GM18499 (cell line): ENCODE data around the gene FBLN1.
"Not testable (repeated sequence)": the region's sequence is repeated elsewhere in the genome, so short reads cannot be mapped to it uniquely, and the experiment has no call there.

Source experiments
- ATAC-seq: cut with Tn5 transposase; IDR thresholded peaks from one replicate; pipeline ENCODE4 v1.9.1; 2021; ENCODE audit warnings: moderate number of reproducible peaks; ENCODE audit not compliant: insufficient read depth, unreplicated experiment

FBLN1 gene

DNA sequence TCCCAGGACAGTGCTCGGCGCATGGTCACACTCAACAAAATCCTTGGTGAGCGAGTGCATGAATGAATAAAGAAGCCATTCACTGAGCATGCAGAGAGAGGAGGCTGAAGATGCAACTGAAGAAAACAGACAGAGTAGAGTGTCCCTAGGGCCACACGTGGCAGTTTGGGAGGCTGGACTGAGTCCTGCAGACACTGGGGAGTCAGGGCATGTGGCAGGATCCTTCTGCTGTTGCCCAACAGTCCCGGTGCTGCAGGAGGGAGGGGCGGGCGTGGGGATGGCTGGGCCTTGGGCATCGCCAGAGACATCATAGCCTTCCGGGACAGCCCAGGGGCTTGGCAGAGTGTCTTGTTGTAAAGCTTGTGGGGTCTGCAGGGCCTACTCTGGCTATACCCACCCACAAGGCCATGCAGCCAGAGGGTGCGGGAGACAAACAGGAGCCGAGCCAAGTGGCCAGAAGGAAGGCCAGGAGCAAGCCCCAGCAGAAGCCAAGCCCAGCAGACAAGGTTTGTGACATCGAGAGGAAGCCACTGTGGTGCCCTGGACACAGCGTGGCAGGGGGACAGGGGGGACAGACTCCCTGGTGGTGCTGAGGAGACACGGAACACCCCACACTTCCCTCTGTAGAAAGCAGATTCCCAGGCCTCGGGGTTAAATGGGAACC is 26.7 kb upstream of the FBLN1 start:
- no peak for ATAC-seq

DNA sequence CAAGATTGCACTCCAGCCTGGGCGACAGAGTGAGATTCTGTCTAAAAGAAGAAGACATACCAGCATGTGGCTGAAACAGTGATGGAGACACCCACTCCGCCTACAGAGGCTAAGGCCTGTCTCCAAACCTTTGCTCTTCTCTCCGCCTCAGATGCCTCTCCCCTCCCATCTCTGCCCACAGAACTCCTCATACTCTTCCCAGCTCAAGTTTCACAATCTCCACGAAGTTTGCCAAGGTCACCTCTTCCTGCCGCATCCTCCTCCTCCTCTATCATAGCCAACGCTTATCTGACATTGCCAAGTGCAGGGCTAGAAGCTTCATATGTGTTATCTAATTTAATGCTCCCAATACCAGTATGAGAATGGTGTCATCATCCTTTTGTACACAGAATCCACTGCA is 25.9 kb upstream of the FBLN1 start:
- no peak for ATAC-seq

DNA sequence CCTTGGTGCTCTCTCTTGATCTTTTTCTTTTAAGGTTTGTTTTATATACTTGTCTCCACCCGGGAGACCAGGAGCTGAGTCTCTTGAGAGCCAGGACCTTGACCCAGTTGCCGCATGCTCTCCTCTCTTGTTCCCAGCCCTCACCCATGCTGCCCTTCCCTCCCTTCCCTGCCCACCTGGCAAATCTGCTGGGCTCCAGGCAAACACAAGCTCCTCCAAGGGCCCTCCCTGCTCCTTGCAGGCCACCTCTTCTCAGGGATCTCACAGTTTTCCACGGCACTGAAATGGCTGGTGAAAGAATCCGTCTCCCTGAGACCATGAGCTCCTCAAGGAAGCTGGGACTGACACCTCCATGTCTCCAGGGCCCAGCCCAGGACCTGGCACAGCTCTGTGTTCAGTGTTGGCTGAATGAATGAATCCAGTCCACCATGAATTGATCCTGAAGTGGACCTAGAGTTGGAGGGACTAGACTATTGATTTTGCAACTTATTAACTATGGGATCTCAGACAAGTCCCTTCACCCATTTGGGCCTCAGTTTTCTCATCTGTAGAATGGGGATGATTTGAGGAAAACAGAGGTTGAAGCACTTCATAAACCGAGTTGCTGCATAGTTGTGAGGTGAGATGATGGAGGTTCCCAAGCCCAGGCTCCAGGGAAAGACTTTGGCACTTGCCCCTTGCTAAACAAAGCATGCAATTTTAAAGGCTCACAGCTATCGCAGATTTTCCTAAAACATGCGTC is 25.1 kb upstream of the FBLN1 start:
- no peak for ATAC-seq

DNA sequence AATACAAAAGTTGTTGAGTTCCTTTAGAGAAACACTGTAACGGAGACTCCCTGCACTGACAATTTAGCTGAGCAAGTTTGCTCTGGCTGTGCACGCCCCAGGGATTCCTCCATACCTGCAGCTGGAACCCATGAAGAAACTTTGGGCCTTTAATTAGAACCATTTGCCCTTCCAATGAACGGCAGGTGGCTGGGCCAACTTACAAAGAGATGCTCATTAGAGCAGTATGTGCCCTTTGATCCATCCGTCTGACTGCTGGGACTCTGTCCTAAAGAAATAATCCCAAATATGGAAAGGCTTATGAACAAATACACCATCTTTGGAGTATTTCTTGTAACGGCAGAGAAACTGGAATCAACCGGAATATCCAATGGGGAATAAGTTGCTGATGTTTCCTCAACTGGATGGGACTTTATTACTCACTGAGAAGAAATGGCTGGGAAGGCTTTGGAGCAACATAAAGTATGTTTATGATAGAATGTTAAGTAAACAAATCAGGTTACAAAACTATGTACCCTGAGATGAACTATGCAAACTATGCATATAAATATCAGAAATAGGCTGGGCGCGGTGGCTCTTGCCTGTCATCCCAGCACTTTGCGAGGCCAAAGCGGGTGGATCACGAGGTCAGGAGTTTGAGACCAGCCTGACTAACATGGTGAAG is 24.4 kb upstream of the FBLN1 start:
- no peak for ATAC-seq

DNA sequence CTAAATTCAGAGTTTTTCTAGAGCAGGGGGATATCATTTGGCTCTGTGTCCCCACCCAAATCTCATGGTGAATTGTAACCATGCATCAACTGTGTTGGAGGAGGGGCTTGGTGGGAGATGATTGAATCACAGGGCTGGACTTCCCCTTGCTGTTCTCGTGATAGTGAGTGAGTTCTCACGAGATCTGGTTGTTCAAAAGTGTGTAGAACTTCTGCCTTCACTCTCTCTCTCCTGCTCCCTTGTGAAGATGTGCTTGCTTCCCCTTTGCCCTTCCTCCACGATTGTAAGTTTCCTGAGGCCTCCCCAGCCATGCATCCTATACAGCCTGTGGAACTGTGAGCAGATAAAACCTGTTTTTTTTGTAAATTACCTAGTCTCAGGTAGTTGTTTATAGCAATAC is 22.0 kb upstream of the FBLN1 start:
- ATAC-seq: no peak

DNA sequence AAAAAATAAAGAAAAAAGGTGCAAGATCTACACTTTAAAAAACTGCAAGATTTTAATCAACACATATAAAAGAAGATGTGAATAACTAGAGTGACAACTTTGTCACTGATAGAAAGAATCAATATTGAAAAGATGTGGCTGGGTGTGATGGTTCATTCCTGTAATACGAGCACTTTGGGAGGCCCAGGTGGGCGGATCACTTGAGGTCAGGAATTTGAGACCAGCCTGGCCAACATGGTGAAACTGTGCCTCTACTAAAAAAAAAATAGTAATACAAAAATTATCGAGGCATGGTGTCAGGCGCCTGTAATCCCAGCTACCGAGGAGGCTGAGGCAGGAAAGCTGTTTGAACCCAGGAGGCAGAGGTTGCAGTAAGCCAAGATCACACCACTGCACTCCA is 21.0 kb upstream of the FBLN1 start:
- ATAC-seq: no peak

DNA sequence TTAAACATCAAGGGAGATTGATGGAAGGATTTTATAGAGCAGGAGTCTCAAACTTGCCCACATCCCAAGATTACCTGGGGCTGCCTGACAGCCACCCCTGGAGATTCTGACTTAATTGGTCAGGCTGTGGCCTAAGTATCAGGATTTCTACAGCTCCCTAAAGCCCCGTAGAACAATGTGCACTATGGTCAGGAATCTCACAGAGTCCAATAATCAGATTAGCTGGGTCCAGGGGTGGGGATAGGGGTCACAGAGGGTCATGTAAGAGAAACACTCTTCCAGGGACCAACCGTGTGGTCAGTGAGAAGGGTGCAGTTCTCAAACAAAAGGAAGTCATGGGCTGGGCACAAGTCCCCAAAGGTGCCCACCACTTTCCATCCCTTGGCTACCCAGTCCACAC is 20.5 kb upstream of the FBLN1 start:
- ATAC-seq: no peak

DNA sequence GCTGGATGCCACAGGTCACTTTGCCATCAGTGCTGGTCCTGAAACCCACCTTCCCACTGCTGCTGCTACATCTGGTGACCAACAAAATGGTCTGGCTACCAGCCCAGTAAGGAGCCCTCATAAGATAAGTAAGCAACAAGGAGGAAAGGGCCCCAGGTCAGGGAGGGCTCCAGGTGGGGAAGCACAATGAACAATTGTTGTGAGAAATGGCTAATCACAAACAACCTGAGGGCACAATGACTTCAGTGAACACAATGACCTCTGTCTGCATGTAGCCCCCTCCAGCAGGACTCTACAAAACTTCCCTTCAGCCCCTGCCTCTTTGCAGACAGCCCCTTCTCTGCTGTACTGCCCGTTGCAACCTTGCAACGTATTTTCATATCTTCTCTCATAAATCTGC is 19.4 kb upstream of the FBLN1 start:
- no peak for ATAC-seq

DNA sequence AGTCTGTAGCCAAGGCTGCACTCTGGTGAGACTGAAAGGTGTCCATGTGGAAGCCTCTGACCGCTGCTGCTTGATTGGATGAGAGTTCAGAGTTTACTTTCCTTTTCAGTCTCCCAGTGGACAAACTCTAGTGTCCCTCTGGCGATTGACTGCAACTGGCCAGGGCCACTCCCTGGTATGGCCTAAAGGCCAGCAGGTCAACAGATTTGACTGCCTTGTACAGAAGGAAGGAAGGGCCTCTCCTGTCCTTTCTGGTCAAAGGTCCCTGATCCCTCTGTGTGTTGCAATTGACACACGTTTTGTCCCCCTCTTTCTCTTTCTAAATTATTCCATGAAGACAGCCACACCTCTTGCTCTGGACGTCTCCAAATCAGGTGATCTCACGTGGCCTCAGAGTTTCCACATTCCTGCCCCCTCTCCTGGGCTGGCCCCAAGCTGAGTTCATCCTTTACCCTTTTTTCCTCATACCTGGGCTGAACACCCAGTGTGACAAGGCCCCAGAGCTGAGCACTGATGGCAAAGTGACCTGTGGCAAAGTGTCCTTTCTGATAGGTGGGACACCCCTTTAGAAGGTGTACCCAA is 18.7 kb upstream of the FBLN1 start:
- ATAC-seq: no peak

DNA sequence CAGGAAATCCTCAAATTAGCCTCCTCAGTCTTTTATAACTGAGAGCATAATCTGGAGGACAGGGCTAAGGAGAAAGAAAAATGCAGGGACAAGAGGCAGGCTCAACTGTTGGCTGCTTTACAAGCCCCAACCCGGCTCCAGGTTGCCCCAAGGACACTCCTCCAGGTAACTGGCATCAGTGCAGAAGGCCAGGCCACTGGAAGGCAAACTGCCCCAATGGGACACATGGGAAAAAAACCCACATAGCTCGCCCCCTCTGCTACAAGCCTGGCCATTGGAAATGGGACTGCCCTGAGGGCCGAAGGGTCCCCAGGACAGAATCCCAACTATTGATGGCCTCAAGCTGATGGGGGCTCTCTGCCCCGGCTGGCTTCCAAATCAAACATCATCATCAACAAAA is 17.9 kb upstream of the FBLN1 start:
- ATAC-seq: no peak

DNA sequence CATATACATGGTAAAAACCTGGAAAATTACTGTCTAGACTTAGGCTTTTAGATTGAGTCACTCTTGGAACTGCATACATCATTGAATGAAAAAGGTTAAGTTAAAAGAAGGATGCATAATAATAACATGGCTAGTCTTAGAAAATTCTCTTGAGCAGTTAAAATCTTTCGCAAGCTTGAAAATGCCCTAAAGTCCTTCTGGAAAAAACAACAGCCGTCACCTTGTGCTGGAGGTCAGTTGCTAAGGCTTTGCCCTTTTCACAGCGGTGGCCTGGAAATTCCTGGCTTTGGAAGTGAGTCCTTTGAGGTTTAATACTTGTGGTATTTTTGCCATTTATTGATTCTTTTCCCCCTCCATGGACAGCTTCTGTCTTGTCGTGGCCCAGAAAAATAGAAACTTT is 17.4 kb upstream of the FBLN1 start:
- ATAC-seq: no peak

DNA sequence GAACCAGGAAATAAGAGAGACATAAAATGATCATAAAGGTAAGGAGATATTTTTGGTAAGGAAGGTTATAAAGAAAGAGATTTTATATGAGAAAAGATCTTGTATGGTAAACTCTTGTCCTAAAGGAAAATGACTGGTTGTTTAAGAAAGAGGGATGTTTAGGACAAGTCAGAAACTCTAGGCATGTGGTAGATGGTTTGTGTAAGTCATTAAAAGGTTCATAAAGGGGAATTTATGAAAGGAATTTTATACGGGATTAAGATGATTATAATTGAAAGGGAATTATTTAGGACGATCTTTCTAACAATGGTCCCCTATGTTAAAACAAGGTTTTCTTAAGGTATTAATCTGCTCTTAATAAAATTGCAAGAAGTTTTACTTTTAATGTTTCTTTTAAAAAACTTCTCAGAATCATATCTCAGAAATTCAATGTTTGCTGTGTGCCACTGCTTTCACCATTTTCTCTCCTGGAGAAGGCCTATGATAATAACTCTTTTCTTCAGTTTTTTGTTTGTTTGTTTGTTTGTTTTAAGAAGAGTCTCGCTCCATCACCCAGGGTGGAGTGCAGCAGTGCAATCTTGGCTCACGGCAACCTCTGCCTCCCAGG is 13.8 kb upstream of the FBLN1 start:
- no peak for ATAC-seq

DNA sequence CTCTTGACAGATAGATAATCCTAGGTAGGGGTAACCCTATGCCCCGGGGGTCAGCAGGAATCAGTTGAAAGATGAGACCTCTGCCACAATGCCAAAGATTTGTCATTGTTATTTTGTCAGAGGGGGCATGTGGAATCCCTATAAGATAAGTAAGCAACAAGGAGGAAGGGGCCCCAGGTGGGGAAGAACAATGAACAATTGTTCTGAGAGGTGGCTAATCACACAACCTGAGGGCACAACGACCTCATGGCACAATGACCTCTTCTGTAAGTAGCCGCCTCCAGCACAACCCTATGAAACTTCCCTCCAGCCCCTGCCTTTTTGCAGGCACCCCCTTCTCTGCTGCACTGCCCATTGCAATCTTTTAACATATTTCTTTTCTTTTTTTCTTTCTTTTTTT is 11.8 kb upstream of the FBLN1 start:
- ATAC-seq: no peak

DNA sequence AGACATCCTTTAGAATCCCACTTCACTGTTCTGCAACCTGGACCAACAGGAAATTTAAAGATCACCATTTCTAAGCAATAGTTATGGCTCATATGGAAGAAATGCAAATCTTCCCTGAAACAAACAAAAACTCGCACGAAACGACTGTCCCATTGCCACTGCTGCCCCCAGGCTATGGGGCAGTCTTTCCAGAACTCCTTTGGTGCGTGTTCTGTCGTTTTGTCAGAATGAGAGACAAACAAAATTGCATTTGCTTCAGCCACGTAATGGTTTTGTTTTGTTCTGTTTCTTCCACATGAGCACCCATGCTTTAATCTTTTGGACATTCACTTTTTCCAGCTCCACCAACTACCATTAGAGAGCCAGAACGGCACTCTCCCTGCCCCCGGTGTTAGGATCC is 10.8 kb upstream of the FBLN1 start:
- ATAC-seq: no peak

DNA sequence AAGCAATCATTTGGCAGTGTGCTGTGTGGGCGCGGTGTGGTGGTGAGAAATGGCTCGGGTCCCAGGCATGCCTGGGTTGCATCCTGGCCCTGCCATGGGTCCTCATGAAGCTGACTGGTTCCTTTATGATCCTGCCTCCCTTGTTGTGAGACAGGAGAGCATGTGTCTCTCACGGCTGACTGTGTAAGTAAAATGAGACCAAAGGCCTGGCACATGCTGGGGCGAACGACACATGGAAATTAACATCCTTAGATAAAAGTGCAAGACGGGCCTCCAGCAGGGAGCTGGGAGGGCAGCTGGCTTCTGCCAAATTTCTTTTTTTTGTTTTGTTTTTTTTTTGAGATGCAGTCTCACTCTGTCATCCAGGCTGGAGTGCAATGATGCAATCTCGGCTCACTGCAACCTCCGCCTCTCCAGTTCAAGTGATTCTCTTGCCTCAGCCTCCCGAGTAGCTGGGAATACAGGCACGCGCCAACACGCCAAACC is 9.4 kb upstream of the FBLN1 start:
- no peak for ATAC-seq

DNA sequence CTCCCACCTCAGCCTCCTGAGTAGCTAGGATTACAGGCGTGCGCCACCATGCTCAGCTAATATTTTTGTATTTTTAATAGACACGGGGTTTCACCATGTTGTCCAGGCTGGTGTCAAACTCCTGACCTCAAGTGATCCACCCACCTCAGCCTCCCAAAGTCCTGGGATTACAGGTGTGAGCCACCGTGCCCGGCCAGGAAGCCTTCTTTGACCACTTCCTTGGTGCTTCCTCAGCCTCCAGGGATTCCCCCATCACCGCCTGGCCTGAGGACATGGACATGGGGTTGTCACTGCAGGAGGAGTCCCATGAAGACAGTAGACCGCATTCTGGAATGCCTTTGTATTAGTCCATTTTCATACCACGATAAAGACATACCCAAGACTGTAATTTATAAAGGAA is 8.4 kb upstream of the FBLN1 start:
- ATAC-seq: not testable (repeated sequence)

DNA sequence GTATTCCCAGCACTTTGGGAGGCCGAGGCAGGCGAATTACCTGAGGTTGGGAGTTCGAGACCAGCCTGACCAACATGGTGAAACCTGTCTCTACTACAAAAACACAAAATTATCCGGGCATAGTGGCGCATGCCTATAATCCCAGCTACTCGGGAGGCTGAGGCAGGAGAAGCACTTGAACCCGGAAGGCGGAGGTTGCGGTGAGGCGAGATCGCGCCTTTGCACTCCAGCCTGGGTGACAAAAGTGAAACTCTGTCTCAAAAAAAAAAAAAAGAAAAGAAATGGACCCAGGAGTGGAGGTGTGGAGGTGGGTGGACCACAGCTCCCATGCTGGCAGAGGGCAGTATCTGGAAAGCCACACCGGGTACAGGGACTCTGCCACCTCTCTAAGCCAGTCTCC is 7.1 kb upstream of the FBLN1 start:
- ATAC-seq: not testable (repeated sequence)

DNA sequence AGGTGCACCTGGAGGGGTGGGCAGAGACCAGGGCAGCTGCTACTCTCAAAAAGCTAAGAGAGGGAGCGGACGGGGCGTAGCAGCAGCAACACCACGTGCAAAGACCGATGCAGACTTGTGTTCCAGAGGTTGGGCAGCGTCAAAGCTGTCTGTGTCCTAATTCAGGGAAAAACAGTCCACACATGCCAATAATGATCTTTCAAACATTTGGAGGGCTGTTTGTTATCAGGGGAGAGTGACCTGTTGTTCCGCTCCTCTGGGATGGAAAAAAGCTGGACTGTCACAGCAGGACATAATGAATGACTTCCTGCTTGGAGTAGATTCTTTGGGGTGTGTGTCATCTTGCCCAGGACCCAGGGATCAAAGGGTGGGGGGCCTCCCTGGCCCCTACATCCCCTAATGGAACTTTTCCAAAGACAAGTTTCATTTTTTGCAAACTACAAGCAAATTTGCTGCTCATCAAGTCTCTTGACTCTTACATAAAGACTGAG is 6.2 kb upstream of the FBLN1 start:
- no peak for ATAC-seq

DNA sequence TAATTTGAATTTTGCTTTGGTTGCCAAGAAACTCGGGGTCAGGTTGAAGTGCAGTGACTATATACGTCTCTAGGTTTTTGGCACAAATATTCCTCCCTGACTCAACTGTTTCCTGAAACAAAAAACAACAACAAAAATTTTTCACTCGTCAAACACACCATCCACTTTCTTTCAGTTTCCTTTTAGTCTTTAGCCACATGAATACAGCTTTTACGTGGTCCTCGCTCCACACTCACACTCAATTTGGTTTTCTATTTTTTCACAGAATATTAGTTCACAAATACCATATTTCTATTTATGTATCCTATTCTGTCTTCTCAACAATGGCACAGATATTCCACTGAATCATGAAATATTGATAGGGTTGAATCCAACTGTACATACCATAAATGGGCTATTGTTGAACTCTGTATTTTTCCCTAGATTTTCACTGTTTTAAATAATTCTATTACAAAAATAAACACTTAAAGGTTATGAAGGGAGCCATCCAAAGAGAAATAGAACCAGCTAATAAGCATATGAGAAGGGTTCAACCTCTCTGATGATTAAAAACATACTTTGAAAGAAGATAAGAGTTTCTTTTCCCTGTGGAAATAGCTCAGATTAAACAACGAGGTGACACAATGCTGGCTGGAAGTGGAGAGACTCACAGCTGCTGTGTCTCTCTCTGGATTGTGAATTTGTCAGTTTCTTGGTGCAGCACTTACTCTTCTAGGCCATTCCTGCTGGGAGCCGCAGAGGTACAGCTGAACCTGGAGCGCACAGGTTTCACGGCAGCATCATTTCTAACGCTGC is 5.1 kb upstream of the FBLN1 start:
- ATAC-seq: no peak

DNA sequence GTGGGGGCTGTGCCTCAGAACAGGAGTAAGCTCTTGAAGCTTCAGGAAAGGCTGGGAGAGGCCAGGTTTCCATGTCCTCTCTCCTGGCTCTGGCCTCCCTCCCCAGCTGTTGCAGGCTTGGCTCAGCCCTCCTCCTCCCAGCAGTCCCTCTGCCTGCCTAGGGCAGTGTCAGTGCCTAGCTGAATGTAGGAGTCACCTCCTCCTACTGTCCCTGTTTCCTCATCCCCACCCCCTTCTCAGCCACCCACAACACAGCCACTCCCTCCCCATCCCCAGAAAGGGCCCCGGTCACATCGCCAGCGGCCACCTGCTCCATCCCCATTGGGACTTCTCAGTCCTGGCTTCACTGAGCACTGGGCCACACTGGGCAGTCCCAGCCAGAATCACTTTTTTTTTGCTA is 2.9 kb upstream of the FBLN1 start:
- ATAC-seq: no peak
